Neural progenitor cell (in vitro differentiated cells): ENCODE data around the gene CAB39L. TPM values are rescaled to one million over a fixed set of nuclear protein-coding genes. Genes with fewer than 3 reads are reported as not detected.

ENCODE experiments used
- DNase-seq: peaks from one replicate; pipeline ENCODE4 v3.0.0-alpha.2; 2016; ENCODE audit warnings: low spot score
- H2AFZ ChIP-seq: fragments of 200-600 bp; sonication (generic); replicated peaks from 2 replicates; pipeline ENCODE4 v1.6.1; 2016; ENCODE audit warnings: antibody characterized with exemption
- H3F3A ChIP-seq: fragments of 200-600 bp; sonication (generic); 2 replicates; pipeline ENCODE4 v1.6.1; 2016; ENCODE audit warnings: antibody characterized with exemption, low read depth
- H3K27ac ChIP-seq: fragments of 200-600 bp; sonication (generic); 2 replicates; pipeline ENCODE4 v1.5.1; 2016; ENCODE audit warnings: mild to moderate bottlenecking
- H3K27me3 ChIP-seq: fragments of 200-600 bp; sonication (generic); 2 replicates; pipeline ENCODE4 v1.6.1; 2016; ENCODE audit warnings: mild to moderate bottlenecking, moderate library complexity
- H3K36me3 ChIP-seq: fragments of 200-600 bp; sonication (generic); 2 replicates; pipeline ENCODE4 v1.5.1; 2016
- H3K4me1 ChIP-seq: fragments of 200-600 bp; sonication (generic); 2 replicates; pipeline ENCODE4 v1.6.1; 2016; ENCODE audit warnings: mixed run types
- H3K4me2 ChIP-seq: fragments of 200-600 bp; sonication (generic); 2 replicates; pipeline ENCODE4 v1.6.1; 2016
- H3K4me3 ChIP-seq: fragments of 200-600 bp; sonication (generic); 2 replicates; pipeline ENCODE4 v1.5.1; 2016
- H3K79me2 ChIP-seq: fragments of 200-600 bp; sonication (generic); 2 replicates; pipeline ENCODE4 v1.6.1; 2016; ENCODE audit warnings: low read depth
- H3K9ac ChIP-seq: fragments of 200-600 bp; sonication (generic); 2 replicates; pipeline ENCODE4 v1.6.1; 2016
- H3K9me3 ChIP-seq: fragments of 200-600 bp; sonication (generic); 2 replicates; pipeline ENCODE4 v1.5.1; 2016; ENCODE audit warnings: low read depth
- H4K20me1 ChIP-seq: fragments of 200-600 bp; sonication (generic); 2 replicates; pipeline ENCODE4 v1.6.1; 2016; ENCODE audit warnings: low read depth
- H3K27ac Mint-ChIP-seq: 3 replicates; pipeline ENCODE4 v1.8.0; 2021; ENCODE audit warnings: mixed read lengths
- H3K27me3 Mint-ChIP-seq: 2 replicates; pipeline ENCODE4 v1.8.0; 2022; ENCODE audit warnings: low read depth, mild to moderate bottlenecking, inconsistent platforms, moderate library complexity, mixed read lengths; ENCODE audit not compliant: insufficient read depth
- H3K36me3 Mint-ChIP-seq: 3 replicates; pipeline ENCODE4 v1.8.0; 2021; ENCODE audit warnings: mixed read lengths
- H3K4me1 Mint-ChIP-seq: 3 replicates; pipeline ENCODE4 v1.8.0; 2021; ENCODE audit warnings: mixed read lengths
- H3K4me3 Mint-ChIP-seq: 3 replicates; pipeline ENCODE4 v1.8.0; 2021; ENCODE audit warnings: mild to moderate bottlenecking, moderate library complexity, mixed read lengths
- H3K9me3 Mint-ChIP-seq: 3 replicates; pipeline ENCODE4 v1.8.0; 2020; ENCODE audit warnings: mixed read lengths
- CTCF ChIP-seq: fragments of 200-600 bp; sonication (generic); IDR thresholded peaks from 2 replicates; pipeline ENCODE4 v1.5.1; 2017; ENCODE audit warnings: antibody characterized with exemption, mild to moderate bottlenecking
- EZH2 ChIP-seq: fragments of 200-600 bp; sonication (generic); IDR thresholded peaks from 2 replicates; pipeline ENCODE4 v1.6.1; 2017; ENCODE audit warnings: antibody characterized with exemption, mild to moderate bottlenecking, moderate library complexity
- EZH2phosphoT487 ChIP-seq: fragments of 200-600 bp; sonication (generic); IDR thresholded peaks from 2 replicates; pipeline ENCODE4 v1.6.1; 2017; ENCODE audit warnings: antibody characterized with exemption
- total RNA-seq: library from RNA; depleted of rRNA; stranded (reverse); fragments of >200 nt; gene quantifications from 2 replicates; pipeline ENCODE4 v1.2.3, GENCODE V29; 2015; ENCODE audit warnings: low replicate concordance

CAB39L gene
- total RNA-seq, 1 donor from 2014 or later: 18.1 TPM

- Mint-ChIP-seq H3K27me3 (no peaks in the 10 kb centered on the region), H3K36me3 (no peaks in the 10 kb centered on the region), H3K27ac (peak overlapping the region; percentile 92), H3K9me3 (no peaks in the 10 kb centered on the region), H3K4me1 (peaks cover 27% of the 10 kb centered on the region), H3K4me3 (no peak overlapping the region)
- TF ChIP-seq CTCF (no peak), EZH2 (no peak)
- Histone ChIP-seq H3K9ac (no peak overlapping the region), H3K4me1 (no peaks in the 10 kb centered on the region), H3K4me2 (no peak overlapping the region), H3K79me2 (no peaks in the 10 kb centered on the region), H3K9me3 (no peaks in the 10 kb centered on the region), H3K27me3 (no peaks in the 10 kb centered on the region), H4K20me1 (no peaks in the 10 kb centered on the region), H3K27ac (no peak overlapping the region), H3K36me3 (no peaks in the 10 kb centered on the region), H2AFZ (no peak overlapping the region), H3K4me3 (no peak overlapping the region), H3F3A (no peaks in the 10 kb centered on the region)
- no peak for DNase-seq
Observed at GRCh38 chr13:49419276-49419675, 24.6 kb downstream of the CAB39L start.

- no peak overlapping the region for H3K4me3 ChIP-seq
Observed at GRCh38 chr13:49418206-49418605, 25.7 kb downstream of the CAB39L start.

GRCh38 chr13:49417161-49417560, 26.7 kb downstream of the CAB39L start:
- Histone ChIP-seq H3K4me1 (peaks cover 5% of the 10 kb centered on the region), H3K9me3 (no peaks in the 10 kb centered on the region), H3K27ac (no peak overlapping the region), H2AFZ (no peak overlapping the region), H3K27me3 (no peaks in the 10 kb centered on the region), H3F3A (no peaks in the 10 kb centered on the region), H3K36me3 (no peaks in the 10 kb centered on the region), H3K4me2 (no peak overlapping the region), H3K79me2 (no peaks in the 10 kb centered on the region), H3K4me3 (no peak overlapping the region), H4K20me1 (no peaks in the 10 kb centered on the region), H3K9ac (no peak overlapping the region)
- Mint-ChIP-seq H3K27ac (no peak overlapping the region), H3K27me3 (no peaks in the 10 kb centered on the region), H3K36me3 (no peaks in the 10 kb centered on the region), H3K9me3 (no peaks in the 10 kb centered on the region), H3K4me1 (peaks cover 38% of the 10 kb centered on the region), H3K4me3 (no peak overlapping the region)
- TF ChIP-seq EZH2 (no peak), CTCF (no peak), EZH2phosphoT487 (no peak)
- DNase-seq: no peak

More at GRCh38 chr13:49418206-49418605, 25.7 kb downstream of the CAB39L start:
- no peak overlapping the region for H3K4me3 Mint-ChIP-seq
- H3K27ac Mint-ChIP-seq: no peak overlapping the region
- H3K27me3 Mint-ChIP-seq: no peaks in the 10 kb centered on the region
- H3K9me3 Mint-ChIP-seq: no peaks in the 10 kb centered on the region
- Histone ChIP-seq H4K20me1 (no peaks in the 10 kb centered on the region), H3K36me3 (no peaks in the 10 kb centered on the region), H3F3A (no peaks in the 10 kb centered on the region), H3K9ac (no peak overlapping the region), H3K27ac (no peak overlapping the region), H3K79me2 (no peaks in the 10 kb centered on the region), H3K4me2 (no peak overlapping the region), H3K27me3 (no peaks in the 10 kb centered on the region), H2AFZ (no peak overlapping the region), H3K4me1 (no peaks in the 10 kb centered on the region), H3K9me3 (no peaks in the 10 kb centered on the region)
- no peak for TF ChIP-seq EZH2
- no peak for TF ChIP-seq CTCF
- no peak for TF ChIP-seq EZH2phosphoT487
- no peaks in the 10 kb centered on the region for H3K36me3 Mint-ChIP-seq
- H3K4me1 Mint-ChIP-seq: peaks cover 34% of the 10 kb centered on the region
- no peak for DNase-seq

GRCh38 chr13:49412749-49413148, 31.1 kb downstream of the CAB39L start:
- Mint-ChIP-seq H3K4me3 (no peak overlapping the region), H3K36me3 (no peaks in the 10 kb centered on the region), H3K27me3 (no peaks in the 10 kb centered on the region), H3K4me1 (peaks cover 11% of the 10 kb centered on the region), H3K9me3 (no peaks in the 10 kb centered on the region), H3K27ac (no peak overlapping the region)
- Histone ChIP-seq H3K36me3 (no peaks in the 10 kb centered on the region), H2AFZ (no peak overlapping the region), H4K20me1 (no peaks in the 10 kb centered on the region), H3K9ac (no peak overlapping the region), H3K4me3 (no peak overlapping the region), H3K4me2 (no peak overlapping the region), H3K4me1 (peaks cover 5% of the 10 kb centered on the region), H3K27me3 (no peaks in the 10 kb centered on the region), H3F3A (no peaks in the 10 kb centered on the region), H3K27ac (no peak overlapping the region), H3K79me2 (no peaks in the 10 kb centered on the region), H3K9me3 (no peaks in the 10 kb centered on the region)
- TF ChIP-seq EZH2 (no peak), EZH2phosphoT487 (no peak), CTCF (no peak)
- DNase-seq: peak; percentile 2
